ENCODE results near the gene KRT25. TPM values are rescaled to one million over a fixed set of nuclear protein-coding genes. Genes with fewer than 3 reads are reported as not detected.

KRT25 gene
- total RNA-seq, 4 donors from 2014 or later: not detected

GRCh38 chr17:40796846-40797245 is 41.7 kb upstream of the KRT25 start:
- 79 to 81% methylated on average over 9 to 27 of the region's 27 CpGs for WGBS, 2 donors
- Histone ChIP-seq H3K9me3 (no peaks in the 10 kb centered on the region), H3K4me1 (peaks cover 0 to 4% (median 0%) of the 10 kb centered on the region in 3 donors), H3K4me3 (no peak overlapping the region), H3K27me3 (peaks cover 0 to 76% (median 0%) of the 10 kb centered on the region in 4 donors), H3K36me3 (no peaks in the 10 kb centered on the region), H3K27ac (no peak overlapping the region)
- no peak for TF ChIP-seq POLR2A (IDR thresholded peaks at IDR 0.05)
- TF ChIP-seq CTCF (IDR thresholded peaks at IDR 0.05): no peak
- intact Hi-C loops (cut with DNase I): no loop called here
- DNase-seq: no peak

DNA sequence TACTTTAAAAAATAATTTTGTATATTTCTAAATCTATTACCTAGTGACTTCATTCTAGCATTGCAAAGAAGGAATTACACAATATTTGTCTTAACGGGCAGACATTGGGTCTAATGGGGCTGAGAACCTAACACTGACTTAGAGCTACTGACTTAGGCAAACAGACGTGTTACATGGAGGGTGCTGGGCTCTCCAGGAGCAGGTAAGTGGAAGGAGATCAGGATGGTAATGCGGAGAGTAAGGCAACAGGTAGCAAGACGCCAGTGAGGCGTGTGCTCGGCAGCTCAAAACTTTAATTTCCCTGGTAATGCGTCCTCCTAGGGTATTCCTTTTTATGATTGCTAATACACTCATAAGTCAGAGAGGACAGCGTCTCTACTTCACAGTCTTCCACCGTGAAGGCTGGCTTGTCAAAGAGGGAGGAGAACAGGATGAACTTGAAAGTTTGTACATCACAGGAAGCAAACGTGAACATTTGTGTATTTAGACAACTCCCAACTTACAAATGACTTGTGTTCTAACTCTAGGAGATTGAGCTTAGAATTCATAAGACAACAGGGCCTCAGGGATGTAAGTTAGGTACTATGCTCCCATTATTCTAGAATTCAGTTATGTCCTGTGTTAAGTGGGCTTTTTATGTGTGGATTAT is 40.0 kb upstream of the KRT25 start:
- peaks cover 0 to 59% (median 0%) of the 10 kb centered on the region in 4 donors for H3K27me3 ChIP-seq
- H3K9me3 ChIP-seq: no peaks in the 10 kb centered on the region
- TF ChIP-seq CTCF (IDR thresholded peaks at IDR 0.05) (no peak), POLR2A (IDR thresholded peaks at IDR 0.05) (no peak)
- intact Hi-C loops (cut with DNase I): no loop called here
- peaks cover 0 to 10% (median 0%) of the 10 kb centered on the region in 3 donors for H3K4me1 ChIP-seq
- DNase-seq: no peak
- no peaks in the 10 kb centered on the region for H3K36me3 ChIP-seq
- WGBS, 2 donors: 74 to 75% methylated on average over 10 of the region's 10 CpGs
- H3K27ac ChIP-seq: no peak overlapping the region
- H3K4me3 ChIP-seq: no peak overlapping the region

DNA sequence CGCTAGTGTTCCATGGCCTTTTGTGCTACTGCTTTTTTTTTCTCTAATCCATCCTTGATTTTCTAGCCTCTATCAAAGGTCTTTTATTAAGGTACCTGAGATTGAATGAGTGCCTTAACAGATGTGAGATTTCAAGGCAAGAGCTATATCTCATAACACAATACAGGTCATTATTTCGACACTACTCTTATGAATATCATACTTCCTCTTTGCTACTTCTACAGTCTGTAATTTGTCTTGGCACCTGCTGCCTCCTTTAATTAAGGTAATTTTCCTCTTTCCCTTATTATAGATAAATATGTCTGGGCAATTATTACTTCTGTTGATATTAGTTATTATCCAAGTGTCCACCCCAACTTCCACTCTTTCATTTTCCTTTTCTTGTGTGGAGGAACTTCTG is 39.3 kb upstream of the KRT25 start:
- Histone ChIP-seq H3K9me3 (no peaks in the 10 kb centered on the region), H3K4me3 (no peak overlapping the region), H3K4me1 (peaks cover 0 to 10% (median 0%) of the 10 kb centered on the region in 3 donors), H3K27me3 (peaks cover 0 to 52% (median 0%) of the 10 kb centered on the region in 4 donors), H3K36me3 (no peaks in the 10 kb centered on the region), H3K27ac (no peak overlapping the region)
- DNase-seq: no peak
- 82 to 83% methylated on average over 2 of the region's 2 CpGs for WGBS, 2 donors
- no peak for TF ChIP-seq POLR2A (IDR thresholded peaks at IDR 0.05)
- intact Hi-C loops (cut with DNase I): no loop called here

DNA sequence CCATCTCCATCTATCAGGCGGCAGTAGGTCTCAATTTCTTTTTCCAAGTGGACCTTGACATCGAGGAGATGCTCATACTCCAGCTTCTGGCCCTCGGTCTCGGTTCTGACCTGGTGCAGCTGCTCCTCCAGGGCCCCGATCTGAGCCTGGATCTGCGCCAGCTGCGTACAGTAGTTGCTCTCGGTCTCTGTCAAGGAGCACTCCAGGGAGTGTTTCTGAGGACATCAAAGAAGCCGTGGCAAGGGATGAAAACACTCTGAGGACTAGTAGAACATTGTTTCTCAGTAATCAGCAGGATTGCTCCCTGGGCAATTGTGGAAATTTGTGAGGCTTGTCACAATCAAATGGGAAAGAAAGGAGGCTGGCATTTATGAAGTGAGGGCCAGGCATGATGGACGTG is 38.7 kb upstream of the KRT25 start:
- no peak for DNase-seq
- Histone ChIP-seq H3K4me1 (peaks cover 0 to 10% (median 0%) of the 10 kb centered on the region in 3 donors), H3K27ac (no peak overlapping the region), H3K27me3 (peaks cover 0 to 50% (median 0%) of the 10 kb centered on the region in 4 donors), H3K4me3 (no peak overlapping the region), H3K9me3 (no peaks in the 10 kb centered on the region), H3K36me3 (no peaks in the 10 kb centered on the region)
- intact Hi-C loops (cut with DNase I): no loop called here
- 80 to 81% methylated on average over 7 to 8 of the region's 10 CpGs for WGBS, 2 donors
- no peak for TF ChIP-seq CTCF (IDR thresholded peaks at IDR 0.05)
- no peak for TF ChIP-seq POLR2A (IDR thresholded peaks at IDR 0.05)

DNA sequence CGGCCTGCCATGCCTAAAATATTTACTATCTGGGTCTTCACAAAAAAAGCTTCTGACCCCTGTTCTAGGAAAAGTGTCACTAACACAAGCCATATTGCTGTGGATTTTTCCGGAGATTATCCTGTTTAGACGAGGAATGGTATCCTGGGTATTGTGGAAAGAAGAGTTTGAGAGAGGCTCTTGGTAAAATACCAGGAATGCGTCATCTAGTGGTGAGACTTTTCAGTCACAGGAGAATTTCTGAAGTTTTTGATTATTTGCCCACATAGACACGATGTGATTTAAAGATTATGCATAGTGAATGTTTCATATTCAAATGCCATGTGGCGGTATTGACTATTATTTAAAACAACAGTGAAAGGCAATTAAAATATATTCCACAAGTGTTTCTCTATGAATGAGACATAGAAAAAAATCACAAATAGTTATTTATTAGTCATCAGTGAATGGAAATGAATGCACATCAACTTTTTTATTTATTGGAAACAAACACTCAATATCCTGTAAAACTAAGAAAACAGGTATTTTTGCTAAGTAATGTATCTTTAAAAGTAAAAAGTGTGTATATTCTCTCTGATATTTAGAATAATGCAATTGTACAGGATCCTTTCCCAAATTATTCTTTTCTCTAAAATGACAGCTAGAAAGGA is 36.8 kb upstream of the KRT25 start:
- Histone ChIP-seq H3K27me3 (peaks cover 0 to 31% (median 0%) of the 10 kb centered on the region in 4 donors), H3K36me3 (no peaks in the 10 kb centered on the region), H3K4me1 (peaks cover 0 to 10% (median 0%) of the 10 kb centered on the region in 3 donors), H3K9me3 (no peaks in the 10 kb centered on the region), H3K4me3 (no peak overlapping the region), H3K27ac (peak overlapping the region in 1 of 4 donors; percentile 35)
- TF ChIP-seq CTCF (IDR thresholded peaks at IDR 0.05) (peak; percentile 48 to 78 (median 68)), POLR2A (IDR thresholded peaks at IDR 0.05) (no peak)
- WGBS, 2 donors: 18 to 28% methylated on average over 6 of the region's 6 CpGs
- no peak for DNase-seq
- intact Hi-C loops (cut with DNase I): no loop called here

Measured in esophagus squamous epithelium (tissue), 5 donors.